A549 (cell line): ENCODE data around the gene DLK2. TPM values are rescaled to one million over a fixed set of nuclear protein-coding genes. Genes with fewer than 3 reads are reported as not detected.

Source experiments
- ATAC-seq, 2 experiments: fragments of 200-7000 bp in 1 of 2; fragments of >200 bp in 1 of 2; cut with Nextera tagmentation in 1 of 2; cut with Tn5 transposase in 1 of 2; 3 replicates each; pipeline versions ENCODE4 v1.8.0 to v1.9.1; 2018 to 2020; ENCODE audit warnings: mild to moderate bottlenecking in 1 of 2, moderate library complexity in 1 of 2
- CTCF ChIA-PET: fragments of 300-600 bp; sonication (Branson Sonifier 250); formaldehyde crosslinking; extraction: SDS; loops from one replicate; lab custom pipeline; 2021; ENCODE audit warnings: antibody characterized with exemption, inconsistent platforms; lab: Yijun Ruan, JAX
- POLR2A ChIA-PET: fragments of 350-600 bp; formaldehyde crosslinking; extraction: SDS; loops from one replicate; lab custom pipeline; 2021; ENCODE audit warnings: antibody characterized with exemption, inconsistent platforms; lab: Yijun Ruan, JAX
- DNase-seq, 2 experiments: peaks; one replicate each; pipeline versions ENCODE4 v3.0.0 to v3.0.0-alpha.2; 2011 to 2016; ENCODE audit warnings: low read depth in 1 of 2, low spot score in 1 of 2
- FAIRE-seq: peaks from 2 replicates; lab custom pipeline; 2011; peaks lifted over from hg19 to GRCh38; lab: Jason Lieb, UNC
- H3K27ac ChIP-seq, 2 experiments: fragments of >200 bp; sonication (Bioruptor Twin); formaldehyde crosslinking; 3 replicates each; pipeline ENCODE4 v1.5.1; 2016 to 2017
- H3K4me1 ChIP-seq: fragments of >200 bp; sonication (Bioruptor Twin); formaldehyde crosslinking; 3 replicates; pipeline ENCODE4 v1.6.1; 2016
- H3K4me2 ChIP-seq: fragments of >200 bp; sonication (Bioruptor Twin); formaldehyde crosslinking; 3 replicates; pipeline ENCODE4 v1.6.1; 2016
- H3K4me3 ChIP-seq: fragments of >200 bp; sonication (Bioruptor Twin); formaldehyde crosslinking; 3 replicates; pipeline ENCODE4 v1.5.1; 2016
- H3K9me3 ChIP-seq: fragments of >200 bp; sonication (Bioruptor Twin); formaldehyde crosslinking; 3 replicates; pipeline ENCODE4 v1.6.1; 2016
- BHLHE40 ChIP-seq: IDR thresholded peaks from 2 replicates; pipeline ENCODE4 v1.6.1; 2012; ENCODE audit warnings: low read depth, low read length, inconsistent platforms
- CHD2 ChIP-seq: fragments of 150-350 bp; IDR thresholded peaks from 2 replicates; pipeline ENCODE4 v1.6.1; 2014; ENCODE audit warnings: low read length; ENCODE audit not compliant: partially characterized antibody
- EHMT2 ChIP-seq: fragments of 200-600 bp; sonication (generic); IDR thresholded peaks from 2 replicates; pipeline ENCODE4 v1.6.1; 2016; ENCODE audit warnings: antibody characterized with exemption, low read depth, mild to moderate bottlenecking, moderate library complexity
- EP300 ChIP-seq, 2 experiments: fragments of >200 bp; sonication (Bioruptor Twin); formaldehyde crosslinking; IDR thresholded peaks; 2 replicates in 1 of 2; 3 replicates in 1 of 2; pipeline ENCODE4 v1.6.1; 2016 to 2017
- ESRRA ChIP-seq: fragments of 150-350 bp; IDR thresholded peaks from 2 replicates; pipeline ENCODE4 v1.6.1; 2014; ENCODE audit warnings: mild to moderate bottlenecking, low read length, borderline replicate concordance
- FOSB ChIP-seq: fragments of 250-450 bp; sonication (Bioruptor Pico); IDR thresholded peaks from 2 replicates; pipeline ENCODE4 v1.5.0; 2020; ENCODE audit warnings: mild to moderate bottlenecking, moderate library complexity
- HDAC2 ChIP-seq: fragments of 200-600 bp; sonication (generic); IDR thresholded peaks from 2 replicates; pipeline ENCODE4 v1.6.1; 2016
- HOXB13 ChIP-seq: fragments of 250-450 bp; sonication (Bioruptor Pico); IDR thresholded peaks from 2 replicates; pipeline ENCODE4 v1.5.0; 2020; ENCODE audit warnings: low read depth, mild to moderate bottlenecking, moderate library complexity
- JUN ChIP-seq, 2 experiments: fragments of >200 bp; sonication (Bioruptor Twin); formaldehyde crosslinking; IDR thresholded peaks; 2 replicates in 1 of 2; 3 replicates in 1 of 2; pipeline ENCODE4 v1.6.1; 2016 to 2017
- MYC ChIP-seq: IDR thresholded peaks from 2 replicates; pipeline ENCODE4 v1.6.1; 2012; ENCODE audit warnings: mild to moderate bottlenecking, inconsistent platforms, low read length, improper control_type of control experiment, borderline replicate concordance
- RAD21 ChIP-seq, 2 experiments: fragments of >200 bp in 1 of 2; sonication (Bioruptor Twin) in 1 of 2; formaldehyde crosslinking in 1 of 2; IDR thresholded peaks in 1 of 2; conservative IDR thresholded peaks in 1 of 2; 2 replicates in 1 of 2; 3 replicates in 1 of 2; pipeline ENCODE4 v1.6.1; 2012 to 2018; ENCODE audit warnings: inconsistent platforms in 1 of 2
- RARB ChIP-seq: fragments of 250-450 bp; sonication (Bioruptor Pico); IDR thresholded peaks from 2 replicates; pipeline ENCODE4 v1.8.0; 2021; ENCODE audit warnings: mild to moderate bottlenecking, moderate library complexity
- SMC3 ChIP-seq: fragments of >200 bp; sonication (Bioruptor Twin); formaldehyde crosslinking; IDR thresholded peaks from 3 replicates; pipeline ENCODE4 v1.6.1; 2018; ENCODE audit warnings: inconsistent platforms
- TFCP2L1 ChIP-seq: fragments of 250-450 bp; sonication (Bioruptor Pico); IDR thresholded peaks from 2 replicates; pipeline ENCODE4 v1.5.0; 2021; ENCODE audit warnings: mild to moderate bottlenecking
- ZFP36 ChIP-seq: fragments of 450-650 bp; IDR thresholded peaks from 2 replicates; pipeline ENCODE4 v1.6.1; 2014; ENCODE audit warnings: borderline replicate concordance; ENCODE audit not compliant: partially characterized antibody
- ZNF302 ChIP-seq: fragments of 250-450 bp; sonication (Bioruptor Pico); IDR thresholded peaks from 2 replicates; pipeline ENCODE4 v1.9.0; 2021; ENCODE audit warnings: inconsistent platforms, mild to moderate bottlenecking, moderate library complexity
- WGBS: methylation state at CpG from one replicate; pipeline ENCODE4 v1.1.6; 2017; ENCODE audit errors: missing lambda C conversion rate; 5-methylcytosine and 5-hydroxymethylcytosine counted together
- polyA plus RNA-seq, 4 experiments: library from polyadenylated mRNA; depleted of rRNA in 3 of 4; stranded (reverse); fragments of >200 nt; fragmentation: RNase III in 1 of 4; extraction: RNeasy Plus Mini Kit Qiagen cat#74134 plus additional on column Dnase treatment in 1 of 4; gene quantifications; 2 replicates in 3 of 4; 3 replicates in 1 of 4; pipeline ENCODE4 v1.2.3, GENCODE V29; 2011 to 2017
- TF ChIP-seq, protein P1 (sequence below): IDR thresholded peaks from 2 replicates; pipeline ENCODE4 v1.6.1; 2012
- TF ChIP-seq, protein P2 (sequence below): fragments of 150-350 bp; IDR thresholded peaks from 2 replicates; pipeline ENCODE4 v1.6.1; 2014; ENCODE audit warnings: low read depth, mild to moderate bottlenecking, low read length

The DLK2 gene
- polyA plus RNA-seq, 2 of the 4 experiments (the other 2 are of a cell fraction), result 2.5 to 2.9 TPM

- no peak overlapping the region for H3K27ac ChIP-seq
- no peaks in the 10 kb centered on the region for H3K9me3 ChIP-seq
- WGBS, result 94% methylated on average over 4 of the region's 4 CpGs
- FAIRE-seq (no peak), ATAC-seq (no peak), DNase-seq (no peak)
- ChIA-PET POLR2A (no interaction called here), CTCF (interaction anchor here (1.9 to 2.8 kb wide), 2 partner anchors 12 to 34 kb away, joined by 6 to 10 read pairs; no protein-coding TSS in a partner anchor)
- TF ChIP-seq CHD2, result no peak
- TF ChIP-seq, protein P1, sequence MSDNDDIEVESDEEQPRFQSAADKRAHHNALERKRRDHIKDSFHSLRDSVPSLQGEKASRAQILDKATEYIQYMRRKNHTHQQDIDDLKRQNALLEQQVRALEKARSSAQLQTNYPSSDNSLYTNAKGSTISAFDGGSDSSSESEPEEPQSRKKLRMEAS, result no peak
- no peak for TF ChIP-seq ZNF302 (CRISPR knock-in tag)
- no peak for TF ChIP-seq SMC3
- TF ChIP-seq BHLHE40, result no peak
- TF ChIP-seq, protein P2, sequence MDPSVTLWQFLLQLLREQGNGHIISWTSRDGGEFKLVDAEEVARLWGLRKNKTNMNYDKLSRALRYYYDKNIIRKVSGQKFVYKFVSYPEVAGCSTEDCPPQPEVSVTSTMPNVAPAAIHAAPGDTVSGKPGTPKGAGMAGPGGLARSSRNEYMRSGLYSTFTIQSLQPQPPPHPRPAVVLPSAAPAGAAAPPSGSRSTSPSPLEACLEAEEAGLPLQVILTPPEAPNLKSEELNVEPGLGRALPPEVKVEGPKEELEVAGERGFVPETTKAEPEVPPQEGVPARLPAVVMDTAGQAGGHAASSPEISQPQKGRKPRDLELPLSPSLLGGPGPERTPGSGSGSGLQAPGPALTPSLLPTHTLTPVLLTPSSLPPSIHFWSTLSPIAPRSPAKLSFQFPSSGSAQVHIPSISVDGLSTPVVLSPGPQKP, result no peak
- H3K4me2 ChIP-seq, result no peak overlapping the region
- H3K4me3 ChIP-seq, result no peak overlapping the region
- H3K4me1 ChIP-seq, result 0 out of 3 replicates have a peak, but pooled peaks cover 3% of the 10 kb centered on the region
These were observed 17.2 kb upstream of the DLK2 start for GRCh38 chr6:43472515-43472914.

DNA sequence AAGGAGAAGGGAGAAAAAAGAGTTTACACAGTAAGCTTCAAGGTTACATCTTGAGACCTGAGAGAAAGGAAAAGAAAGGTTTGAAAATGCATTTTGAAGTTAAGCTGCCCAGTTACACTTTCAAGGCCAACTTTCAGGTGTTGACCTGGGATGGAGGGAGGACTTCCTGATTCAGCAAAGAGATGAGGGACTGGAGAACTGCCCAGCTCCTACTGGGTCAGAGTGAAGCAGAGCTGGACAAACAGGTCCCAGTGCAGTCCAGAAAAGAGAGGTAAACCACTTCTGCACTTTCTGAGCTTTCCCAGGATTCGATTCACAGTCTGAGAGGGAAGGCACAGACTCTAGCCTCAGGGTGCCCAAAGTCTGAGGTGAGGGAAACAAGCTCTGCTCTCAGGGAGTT is 16.1 kb upstream of the DLK2 start:
- ATAC-seq (no peak), FAIRE-seq (no peak), DNase-seq (no peak)
- H3K27ac ChIP-seq, result no peak overlapping the region
- TF ChIP-seq EHMT2 (no peak), HOXB13 (no peak), ESRRA (no peak), RAD21 (conservative IDR thresholded peaks at IDR 0.05 in 1 of 2, IDR thresholded peaks at IDR 0.05 in 1 of 2) (no peak), ZFP36 (no peak), HDAC2 (no peak), EP300 (IDR thresholded peaks at IDR 0.05) (no peak), FOSB (CRISPR knock-in tag) (no peak), BHLHE40 (no peak)
- TF ChIP-seq, protein P2, result no peak
- ChIA-PET CTCF (interaction anchor here (0.7 to 2.8 kb wide), 5 partner anchors 11 to 35 kb away, joined by 3 to 10 read pairs (median 4); no protein-coding TSS in a partner anchor), POLR2A (interaction anchor here (0.6 kb wide), 1 partner anchor 16 kb away, joined by 3 read pairs; the partner anchor contains the start of gene DLK2)
- no peak overlapping the region for H3K4me3 ChIP-seq
- H3K9me3 ChIP-seq, result no peaks in the 10 kb centered on the region
- 27% methylated on average over 1 of the region's 1 CpG for WGBS
- H3K4me2 ChIP-seq, result no peak overlapping the region
- H3K4me1 ChIP-seq, result no peaks in the 10 kb centered on the region

GRCh38 chr6:43469947-43470346 is 14.6 kb upstream of the DLK2 start:
- TF ChIP-seq EP300 (IDR thresholded peaks at IDR 0.05) (no peak), TFCP2L1 (CRISPR knock-in tag) (no peak), RARB (no peak), HDAC2 (no peak), ZFP36 (no peak), MYC (no peak), JUN (IDR thresholded peaks at IDR 0.05) (no peak)
- FAIRE-seq (no peak), DNase-seq (no peak), ATAC-seq (no peak)
- H3K4me1 ChIP-seq, result no peaks in the 10 kb centered on the region
- CTCF ChIA-PET, result interaction anchor here (2.8 kb wide), 1 partner anchor 37 kb away, joined by 10 read pairs; no protein-coding TSS in a partner anchor
- H3K9me3 ChIP-seq, result no peaks in the 10 kb centered on the region
- no peak overlapping the region for H3K4me2 ChIP-seq
- WGBS, result 92% methylated on average over 7 of the region's 7 CpGs
- no peak overlapping the region for H3K4me3 ChIP-seq
- H3K27ac ChIP-seq, result no peak overlapping the region
- POLR2A ChIA-PET, result no interaction called here
